WERI-Rb-1 (cell line): Measurements from ENCODE around the gene DPPA4.

Experiments
- DNase-seq: peaks from one replicate; pipeline ENCODE4 v3.0.0-alpha.2; 2020
- H3K27ac ChIP-seq: fragments of 250-450 bp; sonication (Bioruptor Pico); 2 replicates; pipeline ENCODE4 v1.5.1; 2020; ENCODE audit warnings: mild to moderate bottlenecking, moderate library complexity
- H3K27me3 ChIP-seq: fragments of 250-450 bp; sonication (Bioruptor Pico); 2 replicates; pipeline ENCODE4 v1.5.1; 2021; ENCODE audit warnings: mild to moderate bottlenecking, low read depth, moderate library complexity; ENCODE audit not compliant: insufficient read depth, severe bottlenecking
- H3K36me3 ChIP-seq: fragments of 250-450 bp; sonication (Bioruptor Pico); 2 replicates; pipeline ENCODE4 v1.5.1; 2020; ENCODE audit warnings: mild to moderate bottlenecking, moderate library complexity
- H3K4me3 ChIP-seq: 2 replicates; pipeline ENCODE4 v1.5.1; 2011; ENCODE audit warnings: low read depth, mild to moderate bottlenecking, control low read depth, low read length
- H3K9me3 ChIP-seq: fragments of 250-450 bp; sonication (Bioruptor Pico); 2 replicates; pipeline ENCODE4 v1.5.1; 2021; ENCODE audit warnings: mild to moderate bottlenecking, moderate library complexity; ENCODE audit not compliant: severe bottlenecking
- CTCF ChIP-seq: IDR thresholded peaks from 2 replicates; pipeline ENCODE4 v1.5.1; 2011; ENCODE audit warnings: low read depth, mild to moderate bottlenecking, control low read depth, inconsistent platforms, low read length

The DPPA4 gene

GRCh38 chr3:109346099-109346498, 8.8 kb upstream of the DPPA4 start:
- Histone ChIP-seq H3K9me3 (no peaks in the 10 kb centered on the region), H3K4me3 (no peak overlapping the region), H3K27ac (no peak overlapping the region), H3K36me3 (no peaks in the 10 kb centered on the region), H3K27me3 (no peaks in the 10 kb centered on the region)
- no peak for TF ChIP-seq CTCF
- no peak for DNase-seq

- no peaks in the 10 kb centered on the region for H3K27me3 ChIP-seq
- H3K4me3 ChIP-seq: no peak overlapping the region
- H3K36me3 ChIP-seq: no peaks in the 10 kb centered on the region
- no peak overlapping the region for H3K27ac ChIP-seq
- H3K9me3 ChIP-seq: peaks cover 2% of the 10 kb centered on the region
- TF ChIP-seq CTCF: no peak
- DNase-seq: no peak
These were observed 2.6 kb upstream of the DPPA4 start for GRCh38 chr3:109339714-109340648.

GRCh38 chr3:109339197-109339596, 1.9 kb upstream of the DPPA4 start:
- Histone ChIP-seq H3K4me3 (no peak overlapping the region), H3K27me3 (no peaks in the 10 kb centered on the region), H3K9me3 (peaks cover 2% of the 10 kb centered on the region), H3K27ac (no peak overlapping the region), H3K36me3 (no peaks in the 10 kb centered on the region)
- no peak for TF ChIP-seq CTCF
- no peak for DNase-seq

- Histone ChIP-seq H3K4me3 (no peak overlapping the region), H3K36me3 (no peaks in the 10 kb centered on the region), H3K27me3 (no peaks in the 10 kb centered on the region), H3K9me3 (peaks cover 2% of the 10 kb centered on the region), H3K27ac (no peak overlapping the region)
- TF ChIP-seq CTCF: no peak
- DNase-seq: no peak
These were observed 976 bp upstream of the DPPA4 start for GRCh38 chr3:109338322-109338721.

GRCh38 chr3:109336291-109336861, 970 bp downstream of the DPPA4 start:
- no peaks in the 10 kb centered on the region for H3K27me3 ChIP-seq

More at GRCh38 chr3:109336291-109336861, 970 bp downstream of the DPPA4 start:
- no peak overlapping the region for H3K4me3 ChIP-seq
- peaks cover 2% of the 10 kb centered on the region for H3K9me3 ChIP-seq
- DNase-seq: no peak
- no peak for TF ChIP-seq CTCF
- no peak overlapping the region for H3K27ac ChIP-seq
- H3K36me3 ChIP-seq: no peaks in the 10 kb centered on the region
